Neural progenitor cell (in vitro differentiated cells): ENCODE measurements around the gene UGT2B11. TPM values are rescaled to one million over a fixed set of nuclear protein-coding genes. Genes with fewer than 3 reads are reported as not detected.
"Not testable (repeated sequence)": the region's sequence is repeated elsewhere in the genome, so short reads cannot be mapped to it uniquely, and the experiment has no call there.

Experiments used
- DNase-seq: peaks from one replicate; pipeline ENCODE4 v3.0.0-alpha.2; 2016; ENCODE audit warnings: low spot score
- H2AFZ ChIP-seq: fragments of 200-600 bp; sonication (generic); replicated peaks from 2 replicates; pipeline ENCODE4 v1.6.1; 2016; ENCODE audit warnings: antibody characterized with exemption
- H3F3A ChIP-seq: fragments of 200-600 bp; sonication (generic); 2 replicates; pipeline ENCODE4 v1.6.1; 2016; ENCODE audit warnings: antibody characterized with exemption, low read depth
- H3K27ac ChIP-seq: fragments of 200-600 bp; sonication (generic); 2 replicates; pipeline ENCODE4 v1.5.1; 2016; ENCODE audit warnings: mild to moderate bottlenecking
- H3K27me3 ChIP-seq: fragments of 200-600 bp; sonication (generic); 2 replicates; pipeline ENCODE4 v1.6.1; 2016; ENCODE audit warnings: mild to moderate bottlenecking, moderate library complexity
- H3K36me3 ChIP-seq: fragments of 200-600 bp; sonication (generic); 2 replicates; pipeline ENCODE4 v1.5.1; 2016
- H3K4me1 ChIP-seq: fragments of 200-600 bp; sonication (generic); 2 replicates; pipeline ENCODE4 v1.6.1; 2016; ENCODE audit warnings: mixed run types
- H3K4me2 ChIP-seq: fragments of 200-600 bp; sonication (generic); 2 replicates; pipeline ENCODE4 v1.6.1; 2016
- H3K4me3 ChIP-seq: fragments of 200-600 bp; sonication (generic); 2 replicates; pipeline ENCODE4 v1.5.1; 2016
- H3K79me2 ChIP-seq: fragments of 200-600 bp; sonication (generic); 2 replicates; pipeline ENCODE4 v1.6.1; 2016; ENCODE audit warnings: low read depth
- H3K9ac ChIP-seq: fragments of 200-600 bp; sonication (generic); 2 replicates; pipeline ENCODE4 v1.6.1; 2016
- H3K9me3 ChIP-seq: fragments of 200-600 bp; sonication (generic); 2 replicates; pipeline ENCODE4 v1.5.1; 2016; ENCODE audit warnings: low read depth
- H4K20me1 ChIP-seq: fragments of 200-600 bp; sonication (generic); 2 replicates; pipeline ENCODE4 v1.6.1; 2016; ENCODE audit warnings: low read depth
- H3K27ac Mint-ChIP-seq: 3 replicates; pipeline ENCODE4 v1.8.0; 2021; ENCODE audit warnings: mixed read lengths
- H3K27me3 Mint-ChIP-seq: 2 replicates; pipeline ENCODE4 v1.8.0; 2022; ENCODE audit warnings: low read depth, mild to moderate bottlenecking, inconsistent platforms, moderate library complexity, mixed read lengths; ENCODE audit not compliant: insufficient read depth
- H3K36me3 Mint-ChIP-seq: 3 replicates; pipeline ENCODE4 v1.8.0; 2021; ENCODE audit warnings: mixed read lengths
- H3K4me1 Mint-ChIP-seq: 3 replicates; pipeline ENCODE4 v1.8.0; 2021; ENCODE audit warnings: mixed read lengths
- H3K4me3 Mint-ChIP-seq: 3 replicates; pipeline ENCODE4 v1.8.0; 2021; ENCODE audit warnings: mild to moderate bottlenecking, moderate library complexity, mixed read lengths
- H3K9me3 Mint-ChIP-seq: 3 replicates; pipeline ENCODE4 v1.8.0; 2020; ENCODE audit warnings: mixed read lengths
- CTCF ChIP-seq: fragments of 200-600 bp; sonication (generic); IDR thresholded peaks from 2 replicates; pipeline ENCODE4 v1.5.1; 2017; ENCODE audit warnings: antibody characterized with exemption, mild to moderate bottlenecking
- EZH2 ChIP-seq: fragments of 200-600 bp; sonication (generic); IDR thresholded peaks from 2 replicates; pipeline ENCODE4 v1.6.1; 2017; ENCODE audit warnings: antibody characterized with exemption, mild to moderate bottlenecking, moderate library complexity
- EZH2phosphoT487 ChIP-seq: fragments of 200-600 bp; sonication (generic); IDR thresholded peaks from 2 replicates; pipeline ENCODE4 v1.6.1; 2017; ENCODE audit warnings: antibody characterized with exemption
- total RNA-seq: library from RNA; depleted of rRNA; stranded (reverse); fragments of >200 nt; gene quantifications from 2 replicates; pipeline ENCODE4 v1.2.3, GENCODE V29; 2015; ENCODE audit warnings: low replicate concordance

Gene UGT2B11
- total RNA-seq, 1 donor from 2014 or later = not detected

GRCh38 chr4:69167300-69167699, 47.2 kb downstream of the UGT2B11 start:
- no peaks in the 10 kb centered on the region for H3K27me3 Mint-ChIP-seq
- Histone ChIP-seq H4K20me1 (no peaks in the 10 kb centered on the region), H3K9me3 (no peaks in the 10 kb centered on the region), H3K27me3 (no peaks in the 10 kb centered on the region), H3K4me2 (no peak overlapping the region), H3K79me2 (no peaks in the 10 kb centered on the region), H3K4me3 (no peak overlapping the region), H2AFZ (no peak overlapping the region), H3F3A (no peaks in the 10 kb centered on the region), H3K27ac (no peak overlapping the region), H3K36me3 (no peaks in the 10 kb centered on the region), H3K4me1 (no peaks in the 10 kb centered on the region), H3K9ac (no peak overlapping the region)
- no peaks in the 10 kb centered on the region for H3K4me1 Mint-ChIP-seq
- no peak for DNase-seq
- TF ChIP-seq EZH2 (no peak), EZH2phosphoT487 (no peak), CTCF (no peak)
- peaks cover 9% of the 10 kb centered on the region for H3K9me3 Mint-ChIP-seq
- no peak overlapping the region for H3K4me3 Mint-ChIP-seq
- no peak overlapping the region for H3K27ac Mint-ChIP-seq
- H3K36me3 Mint-ChIP-seq = no peaks in the 10 kb centered on the region

- H3K4me1 ChIP-seq, H3F3A ChIP-seq, H3K27me3 ChIP-seq, H3K9me3 ChIP-seq, H3K79me2 ChIP-seq, H3K9ac ChIP-seq, H4K20me1 ChIP-seq, H3K4me3 Mint-ChIP-seq, H2AFZ ChIP-seq, H3K9me3 Mint-ChIP-seq, H3K4me1 Mint-ChIP-seq, H3K27ac Mint-ChIP-seq, H3K4me2 ChIP-seq, DNase-seq, H3K36me3 Mint-ChIP-seq, H3K4me3 ChIP-seq, H3K36me3 ChIP-seq, H3K27ac ChIP-seq, H3K27me3 Mint-ChIP-seq: not testable (repeated sequence)
Measured at GRCh38 chr4:69166376-69166775, 48.2 kb downstream of the UGT2B11 start.

- not testable (repeated sequence) for H3K4me1 Mint-ChIP-seq, H3F3A ChIP-seq, H3K36me3 Mint-ChIP-seq, H3K9me3 ChIP-seq, H3K36me3 ChIP-seq, H3K4me3 Mint-ChIP-seq, H2AFZ ChIP-seq, DNase-seq, H3K79me2 ChIP-seq, H3K9me3 Mint-ChIP-seq, H3K9ac ChIP-seq, H3K4me2 ChIP-seq, H4K20me1 ChIP-seq, H3K4me1 ChIP-seq, H3K27ac ChIP-seq, H3K4me3 ChIP-seq, H3K27ac Mint-ChIP-seq, H3K27me3 ChIP-seq, H3K27me3 Mint-ChIP-seq
Measured at GRCh38 chr4:69165707-69166106, 48.8 kb downstream of the UGT2B11 start.

- TF ChIP-seq EZH2 (no peak), EZH2phosphoT487 (no peak), CTCF (peak; percentile 49)
- no peak overlapping the region for H3K4me2 ChIP-seq
- no peaks in the 10 kb centered on the region for H3F3A ChIP-seq
- no peak overlapping the region for H3K4me3 ChIP-seq
- DNase-seq = peak; percentile 12
- H3K27ac ChIP-seq = no peak overlapping the region
- H3K79me2 ChIP-seq = no peaks in the 10 kb centered on the region
- H2AFZ ChIP-seq = no peak overlapping the region
- no peaks in the 10 kb centered on the region for H3K9me3 ChIP-seq
- Mint-ChIP-seq H3K9me3 (no peaks in the 10 kb centered on the region), H3K4me3 (no peak overlapping the region), H3K4me1 (no peaks in the 10 kb centered on the region), H3K27ac (no peak overlapping the region), H3K36me3 (no peaks in the 10 kb centered on the region), H3K27me3 (no peaks in the 10 kb centered on the region)
- no peaks in the 10 kb centered on the region for H3K27me3 ChIP-seq
- no peaks in the 10 kb centered on the region for H4K20me1 ChIP-seq
- H3K9ac ChIP-seq = no peak overlapping the region
- no peaks in the 10 kb centered on the region for H3K36me3 ChIP-seq
- H3K4me1 ChIP-seq = no peaks in the 10 kb centered on the region
Measured at GRCh38 chr4:69156913-69157312, 57.6 kb downstream of the UGT2B11 start.
